Prostate gland (tissue), 2 donors: ENCODE data around the gene TRIM72.

Experiments used
- POLR2A ChIP-seq: fragments of 450-650 bp; IDR thresholded peaks from one replicate; pipeline ENCODE4 v1.6.1; 2016; ENCODE audit warnings: antibody characterized with exemption, mild to moderate bottlenecking
- TF ChIP-seq, protein P1 (sequence below), 4 experiments: fragments of 200-600 bp in 2 of 4; fragments of 450-650 bp in 2 of 4; sonication (generic) in 2 of 4; IDR thresholded peaks; 1 replicate in 3 of 4; 2 replicates in 1 of 4; pipeline ENCODE4 v1.5.1; 2016 to 2019; ENCODE audit warnings: antibody characterized with exemption in 4 of 4, mild to moderate bottlenecking in 2 of 4, moderate library complexity in 2 of 4

DNA sequence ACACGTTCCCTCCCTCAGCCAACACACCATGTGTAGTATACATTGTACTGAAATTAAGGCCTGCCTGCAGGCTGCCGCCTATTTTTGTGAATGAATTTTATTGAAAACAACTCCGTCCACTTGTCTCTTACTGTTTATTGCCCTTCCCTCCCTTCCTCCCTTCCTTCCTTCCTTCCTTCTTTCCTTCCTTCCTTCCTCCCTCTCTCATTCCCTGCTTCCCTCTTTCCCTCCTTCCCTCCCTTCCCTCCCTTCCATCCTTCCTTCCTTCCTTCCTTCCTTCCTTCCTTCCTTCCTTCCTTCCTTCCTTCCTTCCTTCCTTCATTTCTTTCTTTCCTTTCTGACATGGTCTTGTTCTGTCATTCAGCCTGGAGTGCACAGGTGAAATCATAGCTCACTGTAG lies 48.2 kb downstream of the TRIM72 start:
- no peak for TF ChIP-seq POLR2A
- TF ChIP-seq, protein P1, sequence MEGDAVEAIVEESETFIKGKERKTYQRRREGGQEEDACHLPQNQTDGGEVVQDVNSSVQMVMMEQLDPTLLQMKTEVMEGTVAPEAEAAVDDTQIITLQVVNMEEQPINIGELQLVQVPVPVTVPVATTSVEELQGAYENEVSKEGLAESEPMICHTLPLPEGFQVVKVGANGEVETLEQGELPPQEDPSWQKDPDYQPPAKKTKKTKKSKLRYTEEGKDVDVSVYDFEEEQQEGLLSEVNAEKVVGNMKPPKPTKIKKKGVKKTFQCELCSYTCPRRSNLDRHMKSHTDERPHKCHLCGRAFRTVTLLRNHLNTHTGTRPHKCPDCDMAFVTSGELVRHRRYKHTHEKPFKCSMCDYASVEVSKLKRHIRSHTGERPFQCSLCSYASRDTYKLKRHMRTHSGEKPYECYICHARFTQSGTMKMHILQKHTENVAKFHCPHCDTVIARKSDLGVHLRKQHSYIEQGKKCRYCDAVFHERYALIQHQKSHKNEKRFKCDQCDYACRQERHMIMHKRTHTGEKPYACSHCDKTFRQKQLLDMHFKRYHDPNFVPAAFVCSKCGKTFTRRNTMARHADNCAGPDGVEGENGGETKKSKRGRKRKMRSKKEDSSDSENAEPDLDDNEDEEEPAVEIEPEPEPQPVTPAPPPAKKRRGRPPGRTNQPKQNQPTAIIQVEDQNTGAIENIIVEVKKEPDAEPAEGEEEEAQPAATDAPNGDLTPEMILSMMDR (IDR thresholded peaks at IDR 0.05): no peak
